Common myeloid progenitor, CD34-positive (primary cell): ENCODE results near the gene RPTOR.

Experiments
- CTCF ChIA-PET: fragments of 350-600 bp; sonication (Branson Sonifier 250); formaldehyde crosslinking; loops from one replicate; lab custom pipeline; 2021; ENCODE audit warnings: antibody characterized with exemption; lab: Charles Lee
- POLR2A ChIA-PET: fragments of 350-600 bp; sonication (Branson Sonifier 250); formaldehyde crosslinking; loops from one replicate; lab custom pipeline; 2021; ENCODE audit warnings: antibody characterized with exemption; lab: Charles Lee
- DNase-seq, 3 donors: peaks; one replicate each; pipeline versions ENCODE4 v3.0.0 to v3.0.0-alpha.2; 2013
- H3K27ac ChIP-seq, 2 experiments: 1 replicate in 1 of 2; 2 replicates in 1 of 2; pipeline ENCODE4 v1.7.0; 2013; ENCODE audit warnings: inconsistent platforms in 2 of 2, low read length in 2 of 2, mild to moderate bottlenecking in 2 of 2, low read depth in 1 of 2, moderate library complexity in 1 of 2; ENCODE audit not compliant: severe bottlenecking in 2 of 2, insufficient read depth in 1 of 2, poor library complexity in 1 of 2
- H3K27me3 ChIP-seq, 5 experiments: replicated peaks in 2 of 5; 1 replicate in 3 of 5; 2 replicates in 2 of 5; pipeline versions ENCODE4 v1.6.1 to v1.7.0; 2013; ENCODE audit warnings: low read length in 4 of 5, mild to moderate bottlenecking in 2 of 5, moderate library complexity in 2 of 5, inconsistent platforms in 1 of 5; ENCODE audit not compliant: insufficient read depth in 5 of 5, control insufficient read depth in 4 of 5
- H3K36me3 ChIP-seq, 4 experiments: 1 replicate in 2 of 4; 2 replicates in 2 of 4; pipeline versions ENCODE4 v1.6.1 to v1.7.0; 2013; ENCODE audit warnings: low read length in 3 of 4, control low read depth in 1 of 4, mild to moderate bottlenecking in 1 of 4; ENCODE audit not compliant: control insufficient read depth in 4 of 4, insufficient read depth in 4 of 4
- H3K4me1 ChIP-seq, 4 experiments: 1 replicate in 3 of 4; 2 replicates in 1 of 4; pipeline versions ENCODE4 v1.6.1 to v1.7.1; 2013; ENCODE audit warnings: low read length in 3 of 4, mild to moderate bottlenecking in 3 of 4, control low read depth in 1 of 4, inconsistent platforms in 1 of 4, moderate library complexity in 1 of 4; ENCODE audit not compliant: control insufficient read depth in 4 of 4, insufficient read depth in 4 of 4; ENCODE audit errors: control extremely low read depth in 1 of 4
- H3K4me3 ChIP-seq, 7 experiments: 1 replicate in 4 of 7; 2 replicates in 3 of 7; pipeline versions ENCODE4 v1.5.1 to v1.7.0; 2013; ENCODE audit warnings: mild to moderate bottlenecking in 7 of 7, low read length in 6 of 7, moderate library complexity in 6 of 7, inconsistent platforms in 2 of 7, low read depth in 2 of 7, control low read depth in 1 of 7; ENCODE audit not compliant: insufficient read depth in 4 of 7, control insufficient read depth in 1 of 7; ENCODE audit errors: extremely low read depth in 1 of 7
- H3K9me3 ChIP-seq, 5 experiments: 1 replicate in 4 of 5; 2 replicates in 1 of 5; pipeline versions ENCODE4 v1.6.1 to v1.7.1; 2013; ENCODE audit warnings: low read length in 4 of 5, mild to moderate bottlenecking in 2 of 5, inconsistent platforms in 1 of 5, low read depth in 1 of 5, moderate library complexity in 1 of 5; ENCODE audit not compliant: control insufficient read depth in 4 of 5, insufficient read depth in 2 of 5; ENCODE audit errors: control extremely low read depth in 1 of 5
- WGBS: methylation state at CpG from one replicate; pipeline ENCODE4 v1.1.5; 2013; ENCODE audit not compliant: insufficient coverage; 5-methylcytosine and 5-hydroxymethylcytosine counted together

Gene RPTOR

DNA sequence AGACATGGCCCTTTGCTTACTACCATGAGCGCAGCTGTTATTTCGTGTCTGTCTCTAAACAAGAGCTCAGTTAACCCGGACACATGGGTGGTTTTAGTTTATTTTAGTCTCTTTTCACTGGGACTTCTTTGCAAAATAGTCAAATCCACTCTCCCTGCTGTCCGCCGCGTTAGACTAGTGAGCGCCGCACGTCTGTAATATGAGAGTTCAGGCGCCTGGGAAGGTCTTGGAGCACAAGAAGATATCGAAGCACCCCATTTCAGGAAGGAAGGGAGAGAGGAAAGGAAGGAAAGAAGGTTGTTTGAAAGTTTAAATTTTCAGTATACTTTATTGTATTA lies 336.0 kb downstream of the RPTOR start:
- H3K36me3 ChIP-seq = peaks cover 4 to 47% (median 38%) of the 10 kb centered on the region in 4 experiments
- ChIA-PET CTCF (interaction anchor here (0.7 to 1.2 kb wide), 2 partner anchors 12 to 15 kb away, joined by 3 read pairs; no protein-coding TSS in a partner anchor), POLR2A (interaction anchor here (0.6 kb wide), 1 partner anchor 13 kb away, joined by 3 read pairs; no protein-coding TSS in a partner anchor)

GRCh38 chr17:80881306-80881705 lies 336.7 kb downstream of the RPTOR start:
- no peaks in the 10 kb centered on the region for H3K27me3 ChIP-seq
- ChIA-PET CTCF (interaction anchor here (0.7 to 1.2 kb wide), 2 partner anchors 11 to 15 kb away, joined by 3 read pairs; no protein-coding TSS in a partner anchor), POLR2A (no interaction called here)
- peaks cover 0 to 8% (median 0%) of the 10 kb centered on the region in 4 experiments for H3K4me1 ChIP-seq
- no peaks in the 10 kb centered on the region for H3K9me3 ChIP-seq
- H3K36me3 ChIP-seq = peaks cover 4 to 54% (median 43%) of the 10 kb centered on the region in 4 experiments
- no peak overlapping the region for H3K4me3 ChIP-seq
- DNase-seq = no peak
- H3K27ac ChIP-seq = no peak overlapping the region
- 95% methylated on average over 13 of the region's 13 CpGs for WGBS

More for the DNA sequence above, 336.0 kb downstream of the RPTOR start:
- 100% methylated on average over 3 of the region's 11 CpGs for WGBS
- no peak overlapping the region for H3K27ac ChIP-seq
- no peak for DNase-seq
- H3K9me3 ChIP-seq = no peaks in the 10 kb centered on the region
- peaks cover 0 to 8% (median 0%) of the 10 kb centered on the region in 4 experiments for H3K4me1 ChIP-seq
- H3K4me3 ChIP-seq = no peak overlapping the region
- no peaks in the 10 kb centered on the region for H3K27me3 ChIP-seq

- no peak for DNase-seq
- H3K36me3 ChIP-seq = peaks cover 4 to 61% (median 45%) of the 10 kb centered on the region in 4 experiments
- CTCF ChIA-PET = no interaction called here
These were observed 337.7 kb downstream of the RPTOR start for GRCh38 chr17:80882323-80882722.

GRCh38 chr17:80882926-80883685 lies 338.5 kb downstream of the RPTOR start:
- no peaks in the 10 kb centered on the region for H3K9me3 ChIP-seq
- no peak overlapping the region for H3K4me3 ChIP-seq
- ChIA-PET POLR2A (no interaction called here), CTCF (no interaction called here)
- WGBS = 98% methylated on average over 21 of the region's 24 CpGs
- no peaks in the 10 kb centered on the region for H3K27me3 ChIP-seq
- H3K36me3 ChIP-seq = peaks cover 4 to 67% (median 46%) of the 10 kb centered on the region in 4 experiments
- no peak for DNase-seq
- no peak overlapping the region for H3K27ac ChIP-seq
- H3K4me1 ChIP-seq = no peaks in the 10 kb centered on the region

More at GRCh38 chr17:80882323-80882722, 337.7 kb downstream of the RPTOR start:
- Histone ChIP-seq H3K27me3 (no peaks in the 10 kb centered on the region), H3K4me3 (no peak overlapping the region), H3K9me3 (no peaks in the 10 kb centered on the region), H3K4me1 (peaks cover 0 to 1% (median 0%) of the 10 kb centered on the region in 4 experiments), H3K27ac (no peak overlapping the region)
- WGBS = 93% methylated on average over 17 of the region's 19 CpGs
- POLR2A ChIA-PET = no interaction called here

GRCh38 chr17:80883831-80884735 lies 339.4 kb downstream of the RPTOR start:
- POLR2A ChIA-PET = no interaction called here
- WGBS = 97% methylated on average over 39 of the region's 42 CpGs

GRCh38 chr17:80884811-80885210 lies 340.2 kb downstream of the RPTOR start:
- no peaks in the 10 kb centered on the region for H3K27me3 ChIP-seq
- H3K4me1 ChIP-seq = peaks cover 0 to 3% (median 0%) of the 10 kb centered on the region in 4 experiments
- H3K9me3 ChIP-seq = no peaks in the 10 kb centered on the region
- WGBS = 98% methylated on average over 22 of the region's 22 CpGs
- DNase-seq = no peak
- H3K4me3 ChIP-seq = no peak overlapping the region
- no peak overlapping the region for H3K27ac ChIP-seq
- POLR2A ChIA-PET = no interaction called here
- peaks cover 4 to 71% (median 54%) of the 10 kb centered on the region in 4 experiments for H3K36me3 ChIP-seq
- CTCF ChIA-PET = interaction anchor here (1.3 kb wide), 1 partner anchor 13 kb away, joined by 3 read pairs; no protein-coding TSS in a partner anchor

More at GRCh38 chr17:80883831-80884735, 339.4 kb downstream of the RPTOR start:
- H3K4me3 ChIP-seq = no peak overlapping the region
- no peak for DNase-seq
- peaks cover 4 to 71% (median 51%) of the 10 kb centered on the region in 4 experiments for H3K36me3 ChIP-seq
- CTCF ChIA-PET = interaction anchor here (1.3 kb wide), 1 partner anchor 14 kb away, joined by 3 read pairs; no protein-coding TSS in a partner anchor
- H3K27ac ChIP-seq = no peak overlapping the region
- H3K9me3 ChIP-seq = no peaks in the 10 kb centered on the region
- H3K27me3 ChIP-seq = no peaks in the 10 kb centered on the region
- H3K4me1 ChIP-seq = no peaks in the 10 kb centered on the region
